ENCODE data around the gene ASPHD2.

Gene ASPHD2

GRCh38 chr22:26446808-26447515 lies 17.9 kb downstream of the ASPHD2 start:
- no peak for ATAC-seq
- TF ChIP-seq PPARA (CRISPR knock-in tag; IDR thresholded peaks at IDR 0.05; ENCODE audit: borderline replicate concordance) (no peak), GLIS3 (CRISPR knock-in tag; IDR thresholded peaks at IDR 0.05) (no peak), ZNF70 (CRISPR knock-in tag; IDR thresholded peaks at IDR 0.05) (no peak), RARB (CRISPR knock-in tag; IDR thresholded peaks at IDR 0.05) (no peak), ZNF565 (CRISPR knock-in tag; conservative IDR thresholded peaks at IDR 0.05; ENCODE audit: low read depth) (no peak), CSDC2 (CRISPR knock-in tag; IDR thresholded peaks at IDR 0.05) (no peak), TCF4 (CRISPR knock-in tag; IDR thresholded peaks at IDR 0.05; ENCODE audit: borderline replicate concordance) (no peak), ISL1 (CRISPR knock-in tag; IDR thresholded peaks at IDR 0.05) (no peak), TSHZ2 (CRISPR knock-in tag; IDR thresholded peaks at IDR 0.05) (no peak), ARNTL (CRISPR knock-in tag; IDR thresholded peaks at IDR 0.05; ENCODE audit: borderline replicate concordance, low read depth) (no peak), SNAI2 (CRISPR knock-in tag; IDR thresholded peaks at IDR 0.05) (no peak), ESRRG (CRISPR knock-in tag; IDR thresholded peaks at IDR 0.05) (no peak), ZC3H10 (CRISPR knock-in tag; IDR thresholded peaks at IDR 0.05) (no peak), ZFP30 (CRISPR knock-in tag; IDR thresholded peaks at IDR 0.05) (no peak), TOX (CRISPR knock-in tag; IDR thresholded peaks at IDR 0.05; ENCODE audit: borderline replicate concordance) (no peak), ZNF8 (CRISPR knock-in tag; IDR thresholded peaks at IDR 0.05) (no peak), CREB5 (CRISPR knock-in tag; IDR thresholded peaks at IDR 0.05; ENCODE audit: low read depth) (no peak), CSRNP3 (CRISPR knock-in tag; IDR thresholded peaks at IDR 0.05) (no peak), OSR1 (CRISPR knock-in tag; IDR thresholded peaks at IDR 0.05) (no peak), BACH2 (CRISPR knock-in tag; IDR thresholded peaks at IDR 0.05; ENCODE audit: borderline replicate concordance) (no peak)

GRCh38 chr22:26447584-26448329 lies 18.7 kb downstream of the ASPHD2 start:
- no peak for ATAC-seq

More at GRCh38 chr22:26447584-26448329, 18.7 kb downstream of the ASPHD2 start:
- TF ChIP-seq ESRRG (CRISPR knock-in tag; IDR thresholded peaks at IDR 0.05) (no peak), TSHZ2 (CRISPR knock-in tag; IDR thresholded peaks at IDR 0.05) (no peak), PATZ1 (CRISPR knock-in tag; IDR thresholded peaks at IDR 0.05; ENCODE audit: borderline replicate concordance) (no peak), ZNF565 (CRISPR knock-in tag; conservative IDR thresholded peaks at IDR 0.05; ENCODE audit: low read depth) (no peak), ZNF8 (CRISPR knock-in tag; IDR thresholded peaks at IDR 0.05) (no peak), PPARA (CRISPR knock-in tag; IDR thresholded peaks at IDR 0.05; ENCODE audit: borderline replicate concordance) (no peak), SNAI2 (CRISPR knock-in tag; IDR thresholded peaks at IDR 0.05) (no peak), ZFP3 (CRISPR knock-in tag; IDR thresholded peaks at IDR 0.05) (no peak), OSR1 (CRISPR knock-in tag; IDR thresholded peaks at IDR 0.05) (no peak), CREB5 (CRISPR knock-in tag; IDR thresholded peaks at IDR 0.05; ENCODE audit: low read depth) (no peak), ZNF70 (CRISPR knock-in tag; IDR thresholded peaks at IDR 0.05) (no peak), TOX (CRISPR knock-in tag; IDR thresholded peaks at IDR 0.05; ENCODE audit: borderline replicate concordance) (no peak), RARB (CRISPR knock-in tag; IDR thresholded peaks at IDR 0.05) (no peak), ISL1 (CRISPR knock-in tag; IDR thresholded peaks at IDR 0.05) (no peak), ZFP30 (CRISPR knock-in tag; IDR thresholded peaks at IDR 0.05) (no peak), CSDC2 (CRISPR knock-in tag; IDR thresholded peaks at IDR 0.05) (no peak), BACH2 (CRISPR knock-in tag; IDR thresholded peaks at IDR 0.05; ENCODE audit: borderline replicate concordance) (no peak)
